Hepatocyte (in vitro differentiated cells): ENCODE data around the gene PSMG4. TPM values are rescaled to one million over a fixed set of nuclear protein-coding genes. Genes with fewer than 3 reads are reported as not detected.

Experiments used
- DNase-seq: peaks from one replicate; pipeline ENCODE4 v3.0.0-alpha.2; 2016; ENCODE audit warnings: low spot score
- H2AFZ ChIP-seq: fragments of 200-600 bp; sonication (generic); 2 replicates; pipeline ENCODE4 v1.6.0; 2016; ENCODE audit warnings: antibody characterized with exemption, mild to moderate bottlenecking
- H3K27ac ChIP-seq: fragments of 200-600 bp; sonication (generic); 2 replicates; pipeline ENCODE4 v1.5.1; 2016; ENCODE audit warnings: mild to moderate bottlenecking
- H3K27me3 ChIP-seq: fragments of 200-600 bp; sonication (generic); 2 replicates; pipeline ENCODE4 v1.6.1; 2016
- H3K36me3 ChIP-seq: fragments of 200-600 bp; sonication (generic); replicated peaks from 2 replicates; pipeline ENCODE4 v1.5.1; 2016; ENCODE audit warnings: low read depth; ENCODE audit not compliant: insufficient read depth
- H3K4me1 ChIP-seq: fragments of 200-600 bp; sonication (generic); 2 replicates; pipeline ENCODE4 v1.5.1; 2016; ENCODE audit warnings: mild to moderate bottlenecking, moderate library complexity; ENCODE audit not compliant: insufficient read depth
- H3K4me2 ChIP-seq: fragments of 200-600 bp; sonication (generic); 2 replicates; pipeline ENCODE4 v1.6.0; 2016
- H3K4me3 ChIP-seq: fragments of 200-600 bp; sonication (generic); 2 replicates; pipeline ENCODE4 v1.5.1; 2016; ENCODE audit warnings: mild to moderate bottlenecking
- H3K79me2 ChIP-seq: fragments of 200-600 bp; sonication (generic); 2 replicates; pipeline ENCODE4 v1.6.0; 2017; ENCODE audit warnings: mild to moderate bottlenecking
- H3K9me2 ChIP-seq: fragments of 200-600 bp; sonication (generic); replicated peaks from 2 replicates; pipeline ENCODE4 v1.6.0; 2017; ENCODE audit warnings: mild to moderate bottlenecking; ENCODE audit not compliant: insufficient read depth
- H3K9me3 ChIP-seq: fragments of 200-600 bp; sonication (generic); 2 replicates; pipeline ENCODE4 v1.5.1; 2016; ENCODE audit warnings: low read depth, mild to moderate bottlenecking
- H4K20me1 ChIP-seq: fragments of 200-600 bp; sonication (generic); 2 replicates; pipeline ENCODE4 v1.6.0; 2016; ENCODE audit warnings: mild to moderate bottlenecking; ENCODE audit not compliant: insufficient read depth, poor library complexity, severe bottlenecking
- EZH2 ChIP-seq: fragments of 200-600 bp; sonication (generic); IDR thresholded peaks from 2 replicates; pipeline ENCODE4 v1.6.1; 2016; ENCODE audit warnings: antibody characterized with exemption, mild to moderate bottlenecking, borderline replicate concordance
- EZH2phosphoT487 ChIP-seq: fragments of 200-600 bp; sonication (generic); IDR thresholded peaks from one replicate; pipeline ENCODE4 v1.6.1; 2018; ENCODE audit warnings: antibody characterized with exemption, mild to moderate bottlenecking, low read depth, moderate library complexity; ENCODE audit not compliant: unreplicated experiment, severe bottlenecking
- WGBS: methylation state at CpG from one replicate; pipeline ENCODE4 v1.1.6; 2016; ENCODE audit warnings: low lambda C conversion rate; ENCODE audit errors: missing lambda C conversion rate; 5-methylcytosine and 5-hydroxymethylcytosine counted together
- polyA plus RNA-seq: library from polyadenylated mRNA; unstranded; fragments of >200 nt; fragmentation: Nextera tagmentation; extraction: Ambion mirVana; gene quantifications from 2 replicates; pipeline ENCODE4 v1.2.1, GENCODE V29; 2016
- total RNA-seq: library from RNA; depleted of rRNA; stranded (reverse); fragments of >200 nt; gene quantifications from 2 replicates; pipeline ENCODE4 v1.2.3, GENCODE V29; 2014
- TF ChIP-seq, protein P1 (sequence below): fragments of 200-600 bp; sonication (generic); IDR thresholded peaks from 2 replicates; pipeline ENCODE4 v1.5.1; 2016; ENCODE audit warnings: antibody characterized with exemption, mild to moderate bottlenecking; ENCODE audit not compliant: poor library complexity

The PSMG4 gene
- total and polyA plus RNA-seq, 2 experiments from 2014 or later = 15.5 to 26.4 TPM

- no peaks in the 10 kb centered on the region for H3K27me3 ChIP-seq
- H3K4me2 ChIP-seq = no peak overlapping the region
- H3K9me2 ChIP-seq = no peaks in the 10 kb centered on the region
- TF ChIP-seq EZH2 = no peak
- TF ChIP-seq EZH2phosphoT487 = no peak
- TF ChIP-seq, protein P1, sequence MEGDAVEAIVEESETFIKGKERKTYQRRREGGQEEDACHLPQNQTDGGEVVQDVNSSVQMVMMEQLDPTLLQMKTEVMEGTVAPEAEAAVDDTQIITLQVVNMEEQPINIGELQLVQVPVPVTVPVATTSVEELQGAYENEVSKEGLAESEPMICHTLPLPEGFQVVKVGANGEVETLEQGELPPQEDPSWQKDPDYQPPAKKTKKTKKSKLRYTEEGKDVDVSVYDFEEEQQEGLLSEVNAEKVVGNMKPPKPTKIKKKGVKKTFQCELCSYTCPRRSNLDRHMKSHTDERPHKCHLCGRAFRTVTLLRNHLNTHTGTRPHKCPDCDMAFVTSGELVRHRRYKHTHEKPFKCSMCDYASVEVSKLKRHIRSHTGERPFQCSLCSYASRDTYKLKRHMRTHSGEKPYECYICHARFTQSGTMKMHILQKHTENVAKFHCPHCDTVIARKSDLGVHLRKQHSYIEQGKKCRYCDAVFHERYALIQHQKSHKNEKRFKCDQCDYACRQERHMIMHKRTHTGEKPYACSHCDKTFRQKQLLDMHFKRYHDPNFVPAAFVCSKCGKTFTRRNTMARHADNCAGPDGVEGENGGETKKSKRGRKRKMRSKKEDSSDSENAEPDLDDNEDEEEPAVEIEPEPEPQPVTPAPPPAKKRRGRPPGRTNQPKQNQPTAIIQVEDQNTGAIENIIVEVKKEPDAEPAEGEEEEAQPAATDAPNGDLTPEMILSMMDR = no peak
- H3K4me3 ChIP-seq = no peak overlapping the region
- no peaks in the 10 kb centered on the region for H3K79me2 ChIP-seq
- H3K9me3 ChIP-seq = no peaks in the 10 kb centered on the region
- no peak for DNase-seq
- H3K36me3 ChIP-seq = no peaks in the 10 kb centered on the region
- H3K27ac ChIP-seq = no peak overlapping the region
- H2AFZ ChIP-seq = no peak overlapping the region
- 82% methylated on average over 3 of the region's 3 CpGs for WGBS
- no peaks in the 10 kb centered on the region for H3K4me1 ChIP-seq
- no peaks in the 10 kb centered on the region for H4K20me1 ChIP-seq
Observed at GRCh38 chr6:3303795-3304411, 45.2 kb downstream of the PSMG4 start.

DNA sequence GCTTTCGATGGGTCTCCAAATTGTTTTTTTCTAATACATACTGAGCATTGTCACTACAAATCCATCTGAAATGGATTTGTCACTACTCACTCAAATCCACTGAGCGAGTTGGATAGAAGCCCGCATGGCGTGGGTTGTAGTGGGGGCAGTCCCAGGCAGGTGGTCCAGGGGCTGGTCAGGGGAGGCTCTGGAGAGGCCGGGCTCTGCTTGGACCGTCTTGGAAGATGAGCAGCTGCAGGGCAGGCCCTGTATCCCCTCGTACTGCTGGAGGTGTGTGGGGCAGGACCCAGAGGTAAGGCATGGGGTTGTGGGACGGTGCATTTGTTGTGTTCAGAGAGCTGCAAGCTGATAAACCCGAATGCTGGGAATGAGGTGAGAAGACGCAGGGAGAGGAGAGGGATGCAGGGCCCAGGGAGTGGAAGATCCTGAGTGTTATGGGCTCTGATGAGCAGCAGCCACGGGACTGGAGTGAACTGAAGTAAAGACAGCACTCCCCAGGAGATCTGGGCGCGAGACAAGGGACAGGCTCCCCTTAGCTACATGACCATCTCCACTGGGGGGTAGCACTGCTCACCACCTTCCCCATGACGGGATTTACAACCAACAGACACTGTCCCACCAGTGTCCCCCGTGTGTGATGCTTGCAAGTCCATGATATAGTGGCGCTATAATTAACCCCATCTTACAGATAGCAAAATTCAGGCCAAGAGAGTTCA lies 45.9 kb downstream of the PSMG4 start:
- H3K9me3 ChIP-seq = no peaks in the 10 kb centered on the region
- no peaks in the 10 kb centered on the region for H3K4me1 ChIP-seq
- H2AFZ ChIP-seq = no peak overlapping the region
- WGBS = 95% methylated on average over 16 of the region's 16 CpGs
- H3K79me2 ChIP-seq = no peaks in the 10 kb centered on the region
- no peak overlapping the region for H3K27ac ChIP-seq
- no peaks in the 10 kb centered on the region for H3K9me2 ChIP-seq
- no peak overlapping the region for H3K4me3 ChIP-seq
- DNase-seq = no peak
- TF ChIP-seq, protein P1 = no peak
- no peak for TF ChIP-seq EZH2phosphoT487
- TF ChIP-seq EZH2 = no peak
- H3K36me3 ChIP-seq = no peaks in the 10 kb centered on the region
- H3K4me2 ChIP-seq = no peak overlapping the region
- no peaks in the 10 kb centered on the region for H3K27me3 ChIP-seq
- no peaks in the 10 kb centered on the region for H4K20me1 ChIP-seq

- Histone ChIP-seq H3K27me3 (no peaks in the 10 kb centered on the region), H2AFZ (no peak overlapping the region), H3K27ac (no peak overlapping the region), H3K36me3 (no peaks in the 10 kb centered on the region), H3K79me2 (no peaks in the 10 kb centered on the region), H3K4me3 (no peak overlapping the region), H3K9me2 (no peaks in the 10 kb centered on the region), H3K9me3 (no peaks in the 10 kb centered on the region), H3K4me2 (no peak overlapping the region), H3K4me1 (no peaks in the 10 kb centered on the region), H4K20me1 (no peaks in the 10 kb centered on the region)
- DNase-seq = no peak
- WGBS = 94% methylated on average over 8 of the region's 8 CpGs
- TF ChIP-seq EZH2 = no peak
- TF ChIP-seq, protein P1 = no peak
- TF ChIP-seq EZH2phosphoT487 = no peak
Observed at GRCh38 chr6:3305216-3305565, 46.4 kb downstream of the PSMG4 start.
